NCI-H774 (cell line): ENCODE results near the gene SMG9.
"Not testable (repeated sequence)": the region's sequence is repeated elsewhere in the genome, so short reads cannot be mapped to it uniquely, and the experiment has no call there.

Experiments used
- DNase-seq: peaks from one replicate; lab custom pipeline; 2025; lab: John Stamatoyannopoulos, UW

SMG9 gene

DNA sequence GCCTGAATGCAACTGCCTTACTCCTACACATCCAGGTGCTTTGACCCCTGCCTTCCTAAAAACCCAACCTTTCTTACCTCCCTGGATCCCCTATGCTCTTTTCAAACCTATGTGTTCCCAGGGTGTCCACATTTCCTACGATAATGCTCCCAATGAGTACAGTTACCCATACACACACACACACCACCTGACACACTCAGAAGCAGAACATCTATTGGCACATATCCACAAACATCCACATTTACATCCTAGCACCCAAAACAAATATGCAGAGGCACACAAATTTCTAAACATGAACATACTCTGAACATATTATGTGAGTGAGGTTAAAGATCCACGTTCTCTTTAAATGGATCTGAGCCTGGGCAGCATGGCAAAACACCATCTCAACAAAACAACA is 62.4 kb downstream of the SMG9 start:
- no peak for DNase-seq

DNA sequence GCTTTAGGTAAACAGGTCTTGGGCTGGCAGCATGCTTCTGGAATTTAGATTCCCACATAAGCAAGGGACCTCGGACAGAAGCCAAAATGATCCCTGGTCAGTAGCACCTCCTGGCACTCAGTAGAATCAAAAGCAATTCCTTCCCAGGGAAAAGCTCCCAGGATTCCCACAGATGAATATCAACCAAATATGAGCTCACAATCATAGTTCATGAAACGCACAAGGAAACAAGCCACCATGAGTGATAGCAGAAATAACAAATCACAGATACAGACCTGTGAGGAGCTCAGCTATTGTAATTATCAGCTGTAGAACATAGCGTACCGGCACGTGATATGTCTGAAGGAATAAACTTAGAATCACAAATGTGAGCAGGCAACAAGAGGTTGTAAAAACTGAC is 63.0 kb downstream of the SMG9 start:
- no peak for DNase-seq

DNA sequence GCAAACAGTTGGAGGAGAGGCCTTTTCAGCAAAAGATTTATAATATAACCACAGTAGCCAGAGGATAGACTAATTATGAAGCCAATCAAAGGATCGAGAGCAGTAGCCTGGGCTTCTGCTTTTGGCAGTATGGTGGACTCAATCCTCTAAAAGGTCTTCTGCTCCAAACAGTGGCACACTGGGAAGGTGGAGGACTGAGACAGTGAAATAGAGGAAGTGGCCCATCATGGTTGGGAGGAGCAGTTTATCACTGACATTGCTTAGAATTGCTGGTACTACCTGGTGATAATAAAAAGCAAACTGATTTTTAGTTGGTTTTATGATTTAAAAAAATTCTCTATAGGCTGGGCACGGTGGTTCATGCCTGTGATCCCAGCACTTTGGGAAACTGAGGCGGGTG is 63.9 kb downstream of the SMG9 start:
- no peak for DNase-seq

DNA sequence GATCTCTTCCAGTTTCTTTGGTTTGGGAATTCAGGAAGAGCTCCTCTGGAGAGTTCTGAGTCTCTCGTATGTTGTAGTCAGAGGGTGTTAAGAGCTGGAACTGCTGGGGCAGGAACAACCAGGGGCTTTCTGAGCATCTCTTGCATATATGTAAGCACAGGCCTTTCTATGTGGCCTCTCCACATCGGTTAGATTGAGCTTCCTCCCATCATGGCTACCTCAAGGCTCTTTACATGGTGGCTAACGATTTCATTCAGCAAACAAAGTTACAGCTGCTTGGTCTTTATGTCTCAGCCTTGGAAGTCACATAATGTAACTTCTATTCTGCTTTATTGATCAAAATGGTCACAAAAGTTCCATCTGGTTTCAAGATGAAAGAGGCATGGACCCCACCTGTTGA is 64.3 kb downstream of the SMG9 start:
- DNase-seq = no peak

- DNase-seq = no peak
These were observed 66.6 kb downstream of the SMG9 start for GRCh38 chr19:43688059-43688701.

DNA sequence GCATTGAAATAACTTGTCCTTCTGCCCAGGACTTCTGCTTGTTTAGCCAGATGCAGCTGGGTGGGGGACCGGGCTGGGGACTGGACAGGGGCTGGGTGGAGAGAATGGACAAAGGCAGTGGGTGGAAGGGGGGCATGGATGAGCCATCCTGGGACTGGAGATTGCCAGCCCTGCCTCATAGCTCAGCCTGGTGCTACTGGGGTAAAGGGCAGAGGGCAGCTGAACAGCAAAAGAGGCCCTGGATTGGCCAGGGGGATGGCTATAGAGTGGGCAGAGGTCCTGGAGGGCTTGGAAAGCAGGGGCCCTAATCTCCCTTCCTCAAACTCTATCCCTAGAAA is 67.1 kb downstream of the SMG9 start:
- DNase-seq = no peak

GRCh38 chr19:43684326-43684725 is 70.4 kb downstream of the SMG9 start:
- no peak for DNase-seq

GRCh38 chr19:43683905-43684304 is 70.9 kb downstream of the SMG9 start:
- no peak for DNase-seq

DNA sequence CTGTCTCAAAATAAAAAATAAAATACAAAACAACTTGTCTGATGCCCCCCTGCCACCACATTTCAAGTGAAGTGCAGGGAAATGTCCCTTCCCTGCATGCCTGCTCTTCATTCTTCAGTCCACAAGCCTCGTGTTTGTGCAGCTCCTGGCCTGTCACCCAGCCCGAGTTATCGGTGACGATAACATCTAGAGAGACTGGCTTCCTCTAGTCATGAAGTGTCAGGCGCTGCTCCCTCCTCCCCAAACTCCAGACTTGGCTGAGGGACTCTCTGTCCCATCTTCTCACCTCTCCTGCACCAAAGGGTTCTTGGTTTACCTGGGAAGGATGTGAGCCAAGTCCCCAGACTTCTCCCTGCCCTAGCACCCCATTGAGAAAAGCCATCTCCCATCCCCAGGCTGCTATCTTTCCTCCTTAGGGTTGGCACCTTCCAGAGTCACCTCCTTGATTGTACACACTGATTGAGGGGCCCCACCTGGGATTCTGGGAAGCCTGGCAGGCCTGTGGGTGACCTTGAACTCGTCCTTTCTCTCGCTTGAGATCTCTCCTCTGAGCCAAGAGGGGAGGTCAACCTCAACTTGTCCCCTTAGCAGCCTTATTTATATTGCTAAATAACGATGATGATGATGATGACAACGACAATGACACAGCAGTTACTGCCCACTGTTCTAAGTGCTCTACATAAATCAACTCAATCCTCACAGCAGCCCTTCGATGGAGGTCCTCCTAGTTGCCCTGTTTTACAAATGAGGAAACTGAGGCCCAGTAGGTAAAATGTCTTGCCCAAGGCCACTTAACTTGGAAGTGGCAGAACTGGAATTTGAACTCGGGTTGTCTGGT is 71.7 kb downstream of the SMG9 start:
- DNase-seq = no peak

DNA sequence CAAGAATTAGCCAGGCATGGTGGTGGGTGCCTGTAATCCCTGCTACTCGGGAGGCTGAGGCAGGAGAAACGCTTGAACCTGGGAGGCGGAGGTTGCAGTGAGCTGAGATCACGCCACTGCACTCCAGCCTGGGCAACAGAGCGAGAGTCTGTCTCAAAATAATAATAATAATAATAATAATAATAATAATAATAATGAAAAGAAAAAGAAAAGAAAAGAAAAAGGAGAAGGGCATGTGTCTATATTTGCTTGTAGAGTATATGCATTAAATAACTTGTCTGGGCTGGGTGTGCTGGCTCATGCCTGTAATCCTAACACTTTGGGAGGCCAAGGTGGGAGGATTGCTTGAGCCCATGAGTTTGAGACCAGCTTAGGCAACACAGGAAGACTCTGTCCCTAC is 72.5 kb downstream of the SMG9 start:
- DNase-seq = not testable (repeated sequence)

DNA sequence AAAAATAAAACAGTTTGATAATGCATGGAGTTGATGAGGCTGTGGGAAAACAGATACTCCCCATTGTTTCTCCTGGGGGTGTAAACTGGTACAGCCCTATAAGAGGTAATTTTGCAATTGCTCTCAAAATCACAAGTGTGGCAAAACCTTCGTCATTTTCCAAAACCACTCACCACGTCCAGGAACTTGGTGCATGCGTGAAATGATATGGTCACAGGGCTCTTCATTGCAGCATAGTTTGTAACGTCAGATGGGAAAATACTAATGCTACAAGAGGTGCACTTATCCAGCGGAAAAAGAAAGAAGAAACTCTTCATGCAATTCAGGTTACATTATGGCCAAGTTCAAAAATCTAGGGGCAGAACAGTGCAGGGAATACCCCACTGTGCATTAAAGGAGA is 72.9 kb downstream of the SMG9 start:
- no peak for DNase-seq

GRCh38 chr19:43678512-43679261 is 76.1 kb downstream of the SMG9 start:
- no peak for DNase-seq
